BJ (cell line): ENCODE data around the gene PPIP5K2. TPM values are rescaled to one million over a fixed set of nuclear protein-coding genes. Genes with fewer than 3 reads are reported as not detected.

ENCODE experiments used
- CTCF ChIA-PET: fragments of 350-600 bp; formaldehyde crosslinking; extraction: SDS; loops from one replicate; lab custom pipeline; 2021; ENCODE audit warnings: antibody characterized with exemption, inconsistent platforms; lab: Yijun Ruan, JAX
- POLR2A ChIA-PET: fragments of 300-600 bp; sonication (Branson Sonifier 250); formaldehyde crosslinking; extraction: SDS; loops from one replicate; lab custom pipeline; 2021; ENCODE audit warnings: antibody characterized with exemption; lab: Charles Lee
- DNase-seq: peaks from one replicate; pipeline ENCODE4 v3.0.0-alpha.2; 2011; ENCODE audit warnings: low read depth
- H3K27me3 ChIP-seq: 2 replicates; pipeline ENCODE4 v1.6.0; 2011; ENCODE audit warnings: low read length; ENCODE audit not compliant: control insufficient read depth, insufficient read depth
- H3K36me3 ChIP-seq: 2 replicates; pipeline ENCODE4 v1.5.1; 2011; ENCODE audit warnings: low read length; ENCODE audit not compliant: control insufficient read depth, insufficient read depth
- H3K4me3 ChIP-seq: 2 replicates; pipeline ENCODE4 v1.5.1; 2011; ENCODE audit warnings: low read depth, mild to moderate bottlenecking, control low read depth, low read length
- CTCF ChIP-seq: IDR thresholded peaks from 2 replicates; pipeline ENCODE4 v1.5.1; 2011; ENCODE audit warnings: low read depth, mild to moderate bottlenecking, control low read depth, inconsistent platforms, low read length, moderate library complexity; ENCODE audit not compliant: insufficient read depth
- polyA plus RNA-seq: library from polyadenylated mRNA; depleted of rRNA; stranded (reverse); fragments of >200 nt; gene quantifications from 2 replicates; pipeline ENCODE4 v1.2.3, GENCODE V29; 2011

PPIP5K2 gene
- polyA plus RNA-seq, 1 experiment, result 33.6 TPM

- Histone ChIP-seq H3K4me3 (no peak overlapping the region), H3K27me3 (no peaks in the 10 kb centered on the region), H3K36me3 (no peaks in the 10 kb centered on the region)
- ChIA-PET CTCF (interaction anchor here (1.1 to 7.6 kb wide), 7 partner anchors 12 to 220 kb away, joined by 3 to 50 read pairs (median 4); no protein-coding TSS in a partner anchor), POLR2A (no interaction called here)
- no peak for DNase-seq
- peak; percentile 26; the same call in 1 of the 2 replicates for TF ChIP-seq CTCF
Observed at GRCh38 chr5:103256178-103256577, 136.1 kb downstream of the PPIP5K2 start.

- H3K27me3 ChIP-seq, result no peaks in the 10 kb centered on the region
- H3K4me3 ChIP-seq, result peak within 1 kb of the TSS; percentile 67
- H3K36me3 ChIP-seq, result no peaks in the 10 kb centered on the region
- TF ChIP-seq CTCF, result 0 out of 2 replicates have a peak, but pooled peaks have one; percentile 18
- DNase-seq, result peak; percentile 89
- POLR2A ChIA-PET, result interaction anchor here (0.6 to 0.8 kb wide), 7 partner anchors 10 to 266 kb away, joined by 3 to 17 read pairs (median 6); no protein-coding TSS in a partner anchor
- CTCF ChIA-PET, result interaction anchor here (0.6 to 7.6 kb wide), 8 partner anchors 11 to 218 kb away, joined by 3 to 50 read pairs (median 3); no protein-coding TSS in a partner anchor
Observed at GRCh38 chr5:103258368-103258956, 138.4 kb downstream of the PPIP5K2 start, which contains the start of gene MACIR. Gene MACIR, plus strand, starts transcription at chr5:103258763. Its CDS starts 17,157 bp downstream, at chr5:103275920.

GRCh38 chr5:103258957-103259704, 139.0 kb downstream of the PPIP5K2 start:
- ChIA-PET POLR2A (interaction anchor here (0.6 to 0.8 kb wide), 5 partner anchors 10 to 244 kb away, joined by 3 to 17 read pairs (median 12); no protein-coding TSS in a partner anchor), CTCF (interaction anchor here (0.6 to 7.6 kb wide), 7 partner anchors 10 to 217 kb away, joined by 3 to 50 read pairs (median 3); no protein-coding TSS in a partner anchor)
- no peak for TF ChIP-seq CTCF
- Histone ChIP-seq H3K4me3 (peak overlapping the region; percentile 67), H3K36me3 (no peaks in the 10 kb centered on the region), H3K27me3 (no peaks in the 10 kb centered on the region)
- DNase-seq, result no peak

- H3K27me3 ChIP-seq, result no peaks in the 10 kb centered on the region
- DNase-seq, result no peak
- peak overlapping the region; percentile 67 for H3K4me3 ChIP-seq
- TF ChIP-seq CTCF, result no peak
- H3K36me3 ChIP-seq, result no peaks in the 10 kb centered on the region
- CTCF ChIA-PET, result interaction anchor here (0.5 to 7.6 kb wide), 4 partner anchors 15 to 216 kb away, joined by 3 to 50 read pairs (median 4); no protein-coding TSS in a partner anchor
- POLR2A ChIA-PET, result no interaction called here
Observed at GRCh38 chr5:103259705-103260355, 139.7 kb downstream of the PPIP5K2 start.

- TF ChIP-seq CTCF, result no peak
- no peak for DNase-seq
- no peaks in the 10 kb centered on the region for H3K27me3 ChIP-seq
- no peaks in the 10 kb centered on the region for H3K36me3 ChIP-seq
- H3K4me3 ChIP-seq, result peak overlapping the region; percentile 36
- ChIA-PET POLR2A (no interaction called here), CTCF (interaction anchor here (7.6 kb wide), 1 partner anchor 215 kb away, joined by 50 read pairs; no protein-coding TSS in a partner anchor)
Observed at GRCh38 chr5:103260951-103261350, 140.8 kb downstream of the PPIP5K2 start.
